ENCODE data around the gene CLPTM1. TPM values are rescaled to one million over a fixed set of nuclear protein-coding genes. Genes with fewer than 3 reads are reported as not detected.
A peak's percentile ranks its signal among the peaks of the same experiment; 100 is the strongest.

CLPTM1 gene
- total RNA-seq, 1 experiment from 2014 or later, result 102 TPM

GRCh38 chr19:44988273-44988672, 33.1 kb downstream of the CLPTM1 start:
- Histone ChIP-seq H3K79me2 (ENCODE audit: insufficient read depth, low read length) (no peaks in the 10 kb centered on the region), H4K20me1 (ENCODE audit: insufficient read depth) (no peaks in the 10 kb centered on the region), H3K4me1 (ENCODE audit: control insufficient read depth in 1 of 2, insufficient read depth in 2 of 2, low read length in 2 of 2) (no peaks in the 10 kb centered on the region), H3K36me3 (ENCODE audit: control insufficient read depth in 1 of 2, insufficient read depth in 2 of 2, low read length in 2 of 2) (peaks cover 0 to 17% of the 10 kb centered on the region in 2 experiments; a peak in 3 of 4 replicates), H3K27ac (ENCODE audit: low read depth, low read length) (no peak overlapping the region), H2AFZ (ENCODE audit: low read depth, low read length, poor library complexity, severe bottlenecking) (no peak overlapping the region), H3K27me3 (ENCODE audit: insufficient read depth, low read length) (no peaks in the 10 kb centered on the region), H3K9me3 (ENCODE audit: control insufficient read depth in 1 of 2, insufficient read depth in 1 of 2, low read depth in 1 of 2, low read length in 2 of 2) (no peaks in the 10 kb centered on the region), H3K4me3 (replicated peaks in 1 of 2; ENCODE audit: low read depth in 1 of 2, low read length in 2 of 2) (no peak overlapping the region), H3K9me2 (ENCODE audit: insufficient read depth) (no peaks in the 10 kb centered on the region), H3K4me2 (ENCODE audit: low read length) (no peak overlapping the region), H3K9ac (ENCODE audit: low read length) (no peak overlapping the region)
- ATAC-seq, result no peak
- RAD21 ChIA-PET (ENCODE audit: low non-redundant PET in 1 of 2, low total read pairs in 2 of 2, uncharacterized antibody in 2 of 2, unreplicated experiment in 2 of 2), result no interaction called here
- DNase-seq (ENCODE audit: low read depth, low spot score), result no peak
- intact Hi-C loops (cut with micrococcal nuclease), result no loop called here
- no TSS peak for BruUV-seq (replicated peaks)
- CTCF ChIA-PET, result interaction anchor here (2.1 kb wide), 1 partner anchor 71 kb away, joined by 6 read pairs; no protein-coding TSS in a partner anchor
- POLR2A ChIA-PET, result no interaction called here
- no peak for TF ChIP-seq POLR2AphosphoS5 (IDR thresholded peaks at IDR 0.05; ENCODE audit: low read depth, low read length)
- no peak for TF ChIP-seq FOSL1 (IDR thresholded peaks at IDR 0.05; ENCODE audit: low read depth)

GRCh38 chr19:44988896-44989556, 33.8 kb downstream of the CLPTM1 start:
- Histone ChIP-seq H3K36me3 (ENCODE audit: control insufficient read depth in 1 of 2, insufficient read depth in 2 of 2, low read length in 2 of 2) (peaks cover 0 to 17% of the 10 kb centered on the region in 2 experiments; a peak in 3 of 4 replicates), H4K20me1 (ENCODE audit: insufficient read depth) (no peaks in the 10 kb centered on the region), H3K79me2 (ENCODE audit: insufficient read depth, low read length) (no peaks in the 10 kb centered on the region), H3K4me1 (ENCODE audit: control insufficient read depth in 1 of 2, insufficient read depth in 2 of 2, low read length in 2 of 2) (no peaks in the 10 kb centered on the region), H3K4me3 (replicated peaks in 1 of 2; ENCODE audit: low read depth in 1 of 2, low read length in 2 of 2) (no peak overlapping the region), H3K9ac (ENCODE audit: low read length) (no peak overlapping the region), H3K9me3 (ENCODE audit: control insufficient read depth in 1 of 2, insufficient read depth in 1 of 2, low read depth in 1 of 2, low read length in 2 of 2) (no peaks in the 10 kb centered on the region), H3K27me3 (ENCODE audit: insufficient read depth, low read length) (no peaks in the 10 kb centered on the region), H3K4me2 (ENCODE audit: low read length) (no peak overlapping the region), H2AFZ (ENCODE audit: low read depth, low read length, poor library complexity, severe bottlenecking) (no peak overlapping the region), H3K9me2 (ENCODE audit: insufficient read depth) (no peaks in the 10 kb centered on the region), H3K27ac (ENCODE audit: low read depth, low read length) (no peak overlapping the region)
- intact Hi-C loops (cut with micrococcal nuclease), result loop anchor here (1.0 kb wide), 1 partner anchor 70 kb away; no protein-coding TSS in a partner anchor
- ChIA-PET POLR2A (interaction anchor here (0.6 kb wide), 1 partner anchor 412 kb away, joined by 4 read pairs; no protein-coding TSS in a partner anchor), CTCF (interaction anchor here (1.3 to 2.1 kb wide), 2 partner anchors 70 to 350 kb away, joined by 4 to 6 read pairs; no protein-coding TSS in a partner anchor), RAD21 (ENCODE audit: low non-redundant PET in 1 of 2, low total read pairs in 2 of 2, uncharacterized antibody in 2 of 2, unreplicated experiment in 2 of 2) (no interaction called here)
- peak; percentile 26 for DNase-seq (ENCODE audit: low read depth, low spot score)
- TF ChIP-seq CTCF (IDR thresholded peaks at IDR 0.05 in 2 of 3, conservative IDR thresholded peaks at IDR 0.05 in 1 of 3; ENCODE audit: borderline replicate concordance in 1 of 3, insufficient read depth in 1 of 3, low read depth in 2 of 3, low read length in 2 of 3) (peak; percentile 62 to 82 (median 71); a peak in 5 of 6 replicates), RAD21 (IDR thresholded peaks at IDR 0.05; ENCODE audit: low read depth) (peak; percentile 65), EZH2 (IDR thresholded peaks at IDR 0.05) (no peak)
- ATAC-seq, result peak; percentile 87
- BruUV-seq (replicated peaks), result no TSS peak
